Esophagus (tissue), 2 donors: Measurements from ENCODE around the gene ATP13A5. TPM values are rescaled to one million over a fixed set of nuclear protein-coding genes. Genes with fewer than 3 reads are reported as not detected.
A peak's percentile ranks its signal among the peaks of the same experiment; 100 is the strongest.

Experiments
- H3K27ac ChIP-seq, 2 donors: one replicate each; pipeline ENCODE4 v1.5.1; 2013; ENCODE audit warnings: low read depth in 2 of 2, mild to moderate bottlenecking in 2 of 2, inconsistent platforms in 1 of 2, low read length in 1 of 2, moderate library complexity in 1 of 2
- H3K27me3 ChIP-seq, 2 donors: one replicate each; pipeline ENCODE4 v1.6.1; 2013; ENCODE audit warnings: low read length in 2 of 2, control low read depth in 1 of 2, mild to moderate bottlenecking in 1 of 2; ENCODE audit not compliant: insufficient read depth in 2 of 2, control insufficient read depth in 1 of 2
- H3K36me3 ChIP-seq, 2 donors: one replicate each; pipeline ENCODE4 v1.6.1; 2013; ENCODE audit warnings: low read length in 1 of 2; ENCODE audit not compliant: control insufficient read depth in 2 of 2, insufficient read depth in 2 of 2
- H3K4me1 ChIP-seq, 2 donors: one replicate each; pipeline ENCODE4 v1.6.1; 2013; ENCODE audit warnings: low read length in 1 of 2; ENCODE audit not compliant: control insufficient read depth in 2 of 2, insufficient read depth in 2 of 2
- H3K4me3 ChIP-seq, 2 donors: one replicate each; pipeline ENCODE4 v1.5.1; 2013; ENCODE audit warnings: low read length in 2 of 2, mild to moderate bottlenecking in 2 of 2, low read depth in 1 of 2, moderate library complexity in 1 of 2
- H3K9me3 ChIP-seq, 2 donors: one replicate each; pipeline ENCODE4 v1.6.1; 2013; ENCODE audit warnings: mild to moderate bottlenecking in 2 of 2, low read depth in 1 of 2, low read length in 1 of 2, moderate library complexity in 1 of 2; ENCODE audit not compliant: control insufficient read depth in 2 of 2, insufficient read depth in 1 of 2
- WGBS, 2 donors: extraction: QIAGEN DNeasy Blood & Tissue Kit; methylation state at CpG; one replicate each; pipeline ENCODE4 v1.1.7; 2013; 5-methylcytosine and 5-hydroxymethylcytosine counted together
- polyA plus RNA-seq, 2 donors: library from polyadenylated mRNA; stranded (reverse); fragments of 200-250 nt; gene quantifications; one replicate each; pipeline ENCODE4 v1.2.3, GENCODE V29; 2013
- donor health status: healthy with polysubstance abuse.
- donor health status: Bipolar disorder and iron deficiency.

ATP13A5 gene, protein sequence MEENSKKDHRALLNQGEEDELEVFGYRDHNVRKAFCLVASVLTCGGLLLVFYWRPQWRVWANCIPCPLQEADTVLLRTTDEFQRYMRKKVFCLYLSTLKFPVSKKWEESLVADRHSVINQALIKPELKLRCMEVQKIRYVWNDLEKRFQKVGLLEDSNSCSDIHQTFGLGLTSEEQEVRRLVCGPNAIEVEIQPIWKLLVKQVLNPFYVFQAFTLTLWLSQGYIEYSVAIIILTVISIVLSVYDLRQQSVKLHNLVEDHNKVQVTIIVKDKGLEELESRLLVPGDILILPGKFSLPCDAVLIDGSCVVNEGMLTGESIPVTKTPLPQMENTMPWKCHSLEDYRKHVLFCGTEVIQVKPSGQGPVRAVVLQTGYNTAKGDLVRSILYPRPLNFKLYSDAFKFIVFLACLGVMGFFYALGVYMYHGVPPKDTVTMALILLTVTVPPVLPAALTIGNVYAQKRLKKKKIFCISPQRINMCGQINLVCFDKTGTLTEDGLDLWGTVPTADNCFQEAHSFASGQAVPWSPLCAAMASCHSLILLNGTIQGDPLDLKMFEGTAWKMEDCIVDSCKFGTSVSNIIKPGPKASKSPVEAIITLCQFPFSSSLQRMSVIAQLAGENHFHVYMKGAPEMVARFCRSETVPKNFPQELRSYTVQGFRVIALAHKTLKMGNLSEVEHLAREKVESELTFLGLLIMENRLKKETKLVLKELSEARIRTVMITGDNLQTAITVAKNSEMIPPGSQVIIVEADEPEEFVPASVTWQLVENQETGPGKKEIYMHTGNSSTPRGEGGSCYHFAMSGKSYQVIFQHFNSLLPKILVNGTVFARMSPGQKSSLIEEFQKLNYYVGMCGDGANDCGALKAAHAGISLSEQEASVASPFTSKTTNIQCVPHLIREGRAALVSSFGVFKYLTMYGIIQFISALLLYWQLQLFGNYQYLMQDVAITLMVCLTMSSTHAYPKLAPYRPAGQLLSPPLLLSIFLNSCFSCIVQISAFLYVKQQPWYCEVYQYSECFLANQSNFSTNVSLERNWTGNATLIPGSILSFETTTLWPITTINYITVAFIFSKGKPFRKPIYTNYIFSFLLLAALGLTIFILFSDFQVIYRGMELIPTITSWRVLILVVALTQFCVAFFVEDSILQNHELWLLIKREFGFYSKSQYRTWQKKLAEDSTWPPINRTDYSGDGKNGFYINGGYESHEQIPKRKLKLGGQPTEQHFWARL
- polyA plus RNA-seq = under 1 TPM; 0.26 TPM

DNA sequence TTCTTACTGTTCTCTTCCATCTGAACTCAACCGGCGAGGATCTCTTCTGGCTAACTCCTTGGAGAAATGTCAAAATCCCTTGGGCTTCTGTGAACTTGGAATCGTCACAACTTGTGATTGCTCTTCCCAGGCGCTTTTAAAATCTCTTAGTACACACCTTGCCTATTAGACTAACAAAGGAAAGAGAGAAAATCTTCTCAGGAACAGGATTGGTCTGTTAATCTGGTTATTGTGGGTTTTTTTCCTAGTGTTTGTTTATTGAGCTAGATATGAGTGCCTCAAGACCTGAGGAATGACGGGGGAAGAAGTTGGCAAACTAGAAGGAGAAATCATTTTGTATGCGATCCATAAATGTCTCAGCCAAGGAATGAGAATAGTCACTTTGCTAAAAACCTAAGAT lies at the start of gene ATP13A5:
TSS of gene ATP13A5 (minus strand) at position 48 of the 400 bp plus-strand sequence. CDS start at position 20, 28 bp downstream.
- H3K4me3 ChIP-seq = no peak within 1 kb of the TSS
- no peaks in the 10 kb centered on the region for H3K27me3 ChIP-seq
- no peaks in the 10 kb centered on the region for H3K4me1 ChIP-seq
- H3K27ac ChIP-seq = no peak within 1 kb of the TSS
- peaks cover 0 to 3% of the 10 kb centered on the region in 2 donors for H3K9me3 ChIP-seq
- H3K36me3 ChIP-seq = no peaks in the 10 kb centered on the region
- 41 to 45% methylated on average over 6 of the region's 6 CpGs for WGBS, 2 donors

DNA sequence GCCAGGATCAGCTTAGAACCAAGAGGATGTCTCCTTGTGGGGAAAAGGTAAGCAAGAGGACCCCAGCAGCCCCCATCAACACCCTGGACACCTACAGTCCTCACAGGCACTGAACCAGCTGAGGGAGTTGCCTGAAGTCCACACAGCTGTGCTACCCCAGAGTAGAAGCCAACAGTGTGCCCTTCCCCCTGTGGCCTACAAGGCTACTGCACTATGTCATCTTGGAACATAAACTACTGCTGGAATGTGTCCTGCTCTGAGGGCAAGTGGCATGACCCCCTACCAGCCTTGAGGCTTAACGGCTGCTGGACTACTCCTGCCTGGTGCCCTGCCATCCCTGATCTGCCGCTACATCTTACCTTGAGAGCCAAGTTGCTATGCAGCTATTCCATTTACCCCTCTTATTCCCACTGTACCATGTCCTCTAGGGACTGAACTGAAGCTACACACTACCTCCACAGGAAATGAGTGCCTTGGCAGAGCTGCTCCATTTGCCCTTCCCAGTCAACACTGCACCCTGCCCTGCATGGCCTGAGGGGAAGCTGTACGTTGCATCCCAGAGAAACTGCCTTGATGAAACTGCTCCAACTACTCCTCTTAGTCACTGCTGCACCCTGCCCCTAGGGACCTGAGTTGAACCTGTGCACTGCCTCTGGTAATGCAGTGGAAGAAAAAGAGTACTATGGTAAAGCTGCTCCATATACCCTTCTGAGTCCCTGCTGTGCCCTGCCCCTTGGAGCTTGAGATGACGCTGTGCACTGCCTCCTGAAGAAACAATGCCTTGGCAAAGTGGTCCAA lies 40.2 kb upstream of the ATP13A5 start:
- peaks cover 0 to 14% of the 10 kb centered on the region in 2 donors for H3K4me1 ChIP-seq
- WGBS, 2 donors = 70 to 85% methylated on average over 4 of the region's 4 CpGs
- no peaks in the 10 kb centered on the region for H3K36me3 ChIP-seq
- H3K9me3 ChIP-seq = peaks cover 2 to 14% of the 10 kb centered on the region in 2 donors
- no peaks in the 10 kb centered on the region for H3K27me3 ChIP-seq
- peak overlapping the region; percentile 23 to 43 for H3K27ac ChIP-seq
- H3K4me3 ChIP-seq = no peak overlapping the region

DNA sequence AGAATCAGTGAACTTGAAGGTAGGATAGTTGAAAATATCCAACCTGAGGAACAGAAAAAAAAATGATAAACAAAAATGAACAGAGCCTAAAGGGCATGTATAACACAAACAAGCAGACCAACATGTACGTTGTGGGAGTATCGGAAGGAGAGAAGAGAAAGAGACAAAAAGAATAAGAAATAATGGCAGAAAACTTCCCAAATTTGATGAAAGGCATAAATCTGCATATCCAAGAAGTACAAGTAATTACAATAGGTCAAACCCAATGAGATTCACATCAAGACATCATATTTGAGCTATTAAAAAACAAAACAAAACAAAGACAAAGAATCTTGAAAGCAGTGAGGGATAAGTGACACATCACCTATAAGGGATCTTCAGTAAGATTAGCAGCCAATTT lies 38.1 kb upstream of the ATP13A5 start:
- H3K4me3 ChIP-seq = no peak overlapping the region
- no peaks in the 10 kb centered on the region for H3K27me3 ChIP-seq
- H3K4me1 ChIP-seq = peaks cover 0 to 14% of the 10 kb centered on the region in 2 donors
- WGBS, 2 donors = 90 to 98% methylated on average over 2 of the region's 2 CpGs
- peaks cover 0 to 4% of the 10 kb centered on the region in 2 donors for H3K36me3 ChIP-seq
- peaks cover 2 to 14% of the 10 kb centered on the region in 2 donors for H3K9me3 ChIP-seq
- H3K27ac ChIP-seq = no peak overlapping the region

DNA sequence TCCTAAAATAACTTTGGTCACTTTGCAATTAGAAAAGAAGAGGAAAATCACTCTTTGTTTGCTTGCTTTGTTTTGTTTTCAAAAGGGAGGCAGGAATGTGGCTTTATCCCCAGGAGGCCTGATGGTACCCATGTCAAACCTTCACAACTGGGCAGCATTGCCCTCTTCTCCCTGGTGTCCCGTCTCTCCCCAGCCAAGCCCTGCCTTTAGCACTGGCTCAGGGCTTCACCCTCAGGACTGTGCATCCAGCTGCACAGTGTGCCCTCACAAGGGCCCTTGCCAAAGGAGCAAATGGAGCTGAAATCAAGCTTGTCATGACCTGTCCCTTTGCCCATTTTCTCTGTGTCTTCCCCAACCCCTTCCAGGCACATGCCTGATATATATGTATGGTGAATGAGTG lies 29.1 kb upstream of the ATP13A5 start:
- Histone ChIP-seq H3K27me3 (no peaks in the 10 kb centered on the region), H3K4me1 (no peaks in the 10 kb centered on the region), H3K27ac (no peak overlapping the region), H3K36me3 (peaks cover 0 to 3% of the 10 kb centered on the region in 2 donors), H3K9me3 (no peaks in the 10 kb centered on the region), H3K4me3 (no peak overlapping the region)
- 10 to 38% methylated on average over 1 of the region's 1 CpG for WGBS, 2 donors

DNA sequence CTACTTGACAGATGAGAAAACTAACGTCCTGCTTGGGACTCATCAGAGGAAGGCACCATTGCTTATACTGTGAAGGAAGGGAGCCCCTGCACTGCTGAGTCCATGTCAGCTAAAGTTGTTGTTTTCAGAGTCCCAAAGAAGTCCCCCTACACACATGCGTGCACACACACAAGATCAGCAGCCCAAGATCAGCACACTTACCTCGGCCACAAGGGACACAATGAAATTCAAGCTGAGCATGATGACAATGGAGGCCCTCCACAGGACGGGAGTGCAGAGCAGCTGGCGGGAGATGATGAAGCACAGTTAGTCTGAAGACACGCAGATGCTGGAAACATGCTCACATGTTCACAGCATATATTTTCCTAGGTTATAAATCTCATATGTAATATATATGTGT lies 28.6 kb upstream of the ATP13A5 start:
- H3K4me3 ChIP-seq = no peak overlapping the region
- no peaks in the 10 kb centered on the region for H3K9me3 ChIP-seq
- peaks cover 0 to 3% of the 10 kb centered on the region in 2 donors for H3K36me3 ChIP-seq
- no peak overlapping the region for H3K27ac ChIP-seq
- H3K4me1 ChIP-seq = no peaks in the 10 kb centered on the region
- WGBS, 2 donors = 68 to 78% methylated on average over 6 of the region's 6 CpGs
- no peaks in the 10 kb centered on the region for H3K27me3 ChIP-seq

DNA sequence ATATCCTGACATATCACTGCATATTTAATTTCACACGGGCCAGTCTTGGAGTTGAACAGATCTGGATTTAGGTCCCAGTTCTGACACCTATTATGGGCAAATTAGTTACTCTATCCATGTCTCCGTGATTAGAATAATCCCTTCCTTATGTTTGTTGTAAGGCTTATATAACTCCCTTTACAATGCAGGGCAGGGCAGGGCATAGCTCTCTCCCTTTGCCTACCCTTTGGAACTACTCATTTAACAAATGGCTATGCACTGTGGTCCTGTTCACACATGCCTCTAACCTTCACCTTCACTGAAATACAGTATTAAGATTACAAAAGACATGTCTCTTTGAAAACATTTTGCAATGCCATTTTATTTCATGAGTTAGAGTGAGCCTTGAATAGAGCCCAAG lies 24.8 kb upstream of the ATP13A5 start:
- no peaks in the 10 kb centered on the region for H3K27me3 ChIP-seq
- no peak overlapping the region for H3K4me3 ChIP-seq
- H3K9me3 ChIP-seq = no peaks in the 10 kb centered on the region
- H3K36me3 ChIP-seq = peaks cover 0 to 3% of the 10 kb centered on the region in 2 donors
- peaks cover 0 to 2% of the 10 kb centered on the region in 2 donors for H3K4me1 ChIP-seq
- H3K27ac ChIP-seq = no peak overlapping the region
- WGBS, 2 donors = 52 to 61% methylated on average over 2 of the region's 2 CpGs

DNA sequence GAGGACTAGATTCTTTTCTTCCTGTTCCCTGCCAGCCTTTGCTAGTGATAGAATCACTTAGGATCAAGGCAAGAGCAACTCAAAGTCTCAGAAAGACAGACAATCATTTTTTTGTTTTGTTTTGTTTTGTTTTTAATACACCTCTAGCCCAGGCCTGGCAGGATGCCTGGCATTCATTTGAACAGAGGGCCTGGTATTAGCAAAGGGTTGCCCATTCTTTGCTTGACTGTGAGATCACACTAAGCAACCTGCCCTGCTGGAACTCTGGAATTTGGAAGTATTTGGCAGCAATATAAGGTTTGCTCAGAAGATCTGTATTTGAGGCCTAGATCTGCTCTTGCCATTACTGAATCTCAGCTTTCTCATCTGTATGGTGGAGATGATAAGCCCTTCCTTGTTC lies 21.8 kb upstream of the ATP13A5 start:
- Histone ChIP-seq H3K36me3 (no peaks in the 10 kb centered on the region), H3K27ac (peak overlapping the region; percentile 72 to 89), H3K9me3 (no peaks in the 10 kb centered on the region), H3K4me3 (no peak overlapping the region), H3K27me3 (no peaks in the 10 kb centered on the region), H3K4me1 (peaks cover 0 to 2% of the 10 kb centered on the region in 2 donors)

DNA sequence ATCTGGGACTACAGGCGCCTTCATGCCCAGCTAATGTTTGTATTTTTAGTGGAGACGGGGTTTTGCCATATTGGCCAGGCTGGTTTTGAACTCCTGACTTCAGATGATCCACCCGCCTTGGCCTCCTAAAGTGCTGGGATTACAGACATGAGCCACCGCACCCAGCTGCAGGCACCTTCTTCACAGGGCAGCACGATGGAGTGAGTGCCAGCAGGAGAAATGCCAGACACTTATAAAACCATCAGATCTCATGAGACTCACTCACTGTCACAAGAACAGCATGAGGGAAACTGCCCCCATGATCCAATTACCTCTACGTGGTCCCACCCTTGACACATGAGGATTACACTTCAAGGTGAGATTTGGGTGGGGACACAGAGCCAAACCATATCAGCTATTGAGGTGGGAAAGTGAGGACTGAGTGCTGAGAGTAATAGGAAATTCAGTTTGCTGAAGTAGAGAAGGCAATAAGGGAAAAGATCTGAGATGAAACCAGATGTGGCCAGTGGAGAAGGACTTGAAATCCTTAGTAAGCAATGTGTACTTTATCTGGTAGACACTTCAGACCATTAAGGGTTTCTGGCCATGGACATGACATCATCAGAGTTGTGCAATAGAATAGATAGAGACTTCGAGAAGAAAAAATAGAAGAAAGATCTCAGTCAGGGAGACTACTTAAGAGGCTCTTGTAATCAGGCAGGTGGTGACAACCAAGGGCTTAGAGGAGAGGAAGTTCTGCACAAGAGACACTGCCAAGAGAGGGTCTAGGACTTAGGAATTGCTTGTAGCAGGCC lies 18.1 kb upstream of the ATP13A5 start:
- 73 to 77% methylated on average over 7 of the region's 7 CpGs for WGBS, 2 donors

More for the DNA sequence above, 18.1 kb upstream of the ATP13A5 start:
- Histone ChIP-seq H3K9me3 (no peaks in the 10 kb centered on the region), H3K36me3 (no peaks in the 10 kb centered on the region), H3K27ac (no peak overlapping the region), H3K4me3 (no peak overlapping the region), H3K4me1 (peaks cover 0 to 7% of the 10 kb centered on the region in 2 donors), H3K27me3 (no peaks in the 10 kb centered on the region)
